ENCODE data around the gene SH3RF3.

The SH3RF3 gene

GRCh38 chr2:109244750-109245382 lies 115.9 kb downstream of the SH3RF3 start:
- DNase-seq, result no peak

- no peak for DNase-seq
These were observed 117.2 kb downstream of the SH3RF3 start for GRCh38 chr2:109246176-109246575.

- DNase-seq, result no peak
These were observed 117.6 kb downstream of the SH3RF3 start for GRCh38 chr2:109246616-109247015.

GRCh38 chr2:109247340-109247739 lies 118.3 kb downstream of the SH3RF3 start:
- DNase-seq, result no peak

DNA sequence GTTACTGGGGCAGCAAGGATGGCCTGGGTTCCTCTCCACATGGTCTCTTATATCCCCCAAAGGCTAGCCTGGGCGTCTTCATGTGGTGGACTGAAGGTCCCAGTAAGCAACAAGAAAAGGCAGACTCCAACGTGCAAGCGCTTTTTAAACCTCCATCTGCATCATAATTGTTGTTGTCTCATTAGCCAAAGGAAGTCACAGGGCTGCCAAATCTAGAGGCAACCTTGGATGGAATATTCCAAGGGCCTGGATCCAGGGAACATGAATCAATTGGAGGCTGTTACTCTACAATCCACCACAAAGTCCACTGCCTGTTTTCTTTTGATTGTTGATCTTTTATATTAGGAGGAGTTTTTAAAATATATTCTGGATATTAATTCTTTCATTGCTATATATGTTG lies 118.8 kb downstream of the SH3RF3 start:
- no peak for DNase-seq

DNA sequence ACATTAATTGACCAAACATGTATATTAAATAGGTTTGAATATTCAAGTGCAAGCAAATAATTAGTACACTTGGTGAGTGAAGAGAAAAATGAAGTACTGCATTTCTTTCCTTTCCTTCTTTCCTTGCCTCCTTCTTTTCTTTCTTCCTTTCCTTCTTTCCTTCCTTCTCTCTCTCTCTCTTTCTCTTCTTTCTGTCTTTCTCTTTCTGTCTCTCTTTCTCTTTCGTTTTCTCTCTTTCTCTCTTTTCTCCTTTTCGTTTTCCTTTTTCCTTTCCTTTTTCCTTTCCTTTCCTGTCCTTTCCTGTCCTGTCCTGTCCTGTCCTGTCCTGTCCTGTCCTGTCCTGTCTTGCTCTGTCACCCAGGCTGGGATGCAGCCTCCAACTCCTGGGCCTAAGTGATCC lies 119.6 kb downstream of the SH3RF3 start:
- no peak for DNase-seq

GRCh38 chr2:109253217-109253616 lies 124.2 kb downstream of the SH3RF3 start:
- no peak for DNase-seq

DNA sequence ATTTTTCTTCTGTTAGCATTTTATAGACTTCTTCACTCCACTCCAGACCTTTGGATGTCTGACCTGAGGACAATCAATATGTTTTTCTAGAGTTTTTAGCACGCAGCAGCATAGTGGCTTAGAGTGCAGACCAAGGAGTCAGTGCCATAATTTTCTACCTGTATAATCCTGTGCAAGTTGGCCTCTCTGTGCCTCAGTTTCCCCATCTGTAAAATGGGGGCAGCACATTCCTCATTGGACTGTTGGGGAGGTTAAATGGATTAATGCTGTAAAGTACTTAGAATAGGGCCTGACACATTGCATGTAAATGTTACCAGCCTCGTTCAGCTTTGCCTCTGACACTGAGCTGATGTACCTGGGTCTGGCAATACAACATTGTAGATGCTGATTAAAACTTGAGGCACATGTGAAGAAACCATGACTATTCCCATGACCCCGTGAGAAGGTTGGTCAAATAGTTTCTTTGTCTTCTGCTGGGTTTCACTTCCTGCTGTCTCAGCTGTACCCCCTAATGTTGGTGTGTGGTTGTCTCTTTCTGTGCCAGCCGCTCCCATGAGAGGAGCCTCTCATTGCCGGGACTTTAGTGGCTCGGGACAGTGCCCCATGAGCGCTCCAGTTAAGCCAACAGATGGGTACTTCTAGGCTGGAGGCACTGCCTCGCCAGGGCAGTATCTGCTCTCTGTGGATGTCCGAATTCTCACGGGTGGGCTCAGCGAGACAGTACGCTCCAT lies 125.3 kb downstream of the SH3RF3 start:
- no peak for DNase-seq

DNA sequence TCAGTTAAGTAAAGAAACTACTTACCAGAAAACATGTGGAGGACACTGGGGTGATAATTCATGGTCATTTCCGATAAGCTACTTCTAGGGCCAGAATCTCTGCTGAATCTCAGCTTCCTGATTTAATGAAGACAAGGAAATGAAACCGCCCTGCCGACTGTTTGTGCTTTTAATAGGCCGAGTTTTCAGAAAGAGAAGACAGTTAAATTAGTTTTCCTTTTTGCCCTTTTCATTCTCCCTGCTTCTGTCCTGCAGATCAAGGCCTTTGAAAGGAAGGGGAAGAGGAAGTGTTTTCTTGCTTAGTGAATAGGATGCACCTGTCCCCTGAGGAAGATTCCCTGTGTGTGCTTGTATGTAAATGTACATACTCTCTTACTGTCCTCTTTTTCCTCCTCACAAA lies 126.6 kb downstream of the SH3RF3 start:
- DNase-seq, result no peak

- no peak for DNase-seq
These were observed 127.1 kb downstream of the SH3RF3 start for GRCh38 chr2:109256111-109256510.

DNA sequence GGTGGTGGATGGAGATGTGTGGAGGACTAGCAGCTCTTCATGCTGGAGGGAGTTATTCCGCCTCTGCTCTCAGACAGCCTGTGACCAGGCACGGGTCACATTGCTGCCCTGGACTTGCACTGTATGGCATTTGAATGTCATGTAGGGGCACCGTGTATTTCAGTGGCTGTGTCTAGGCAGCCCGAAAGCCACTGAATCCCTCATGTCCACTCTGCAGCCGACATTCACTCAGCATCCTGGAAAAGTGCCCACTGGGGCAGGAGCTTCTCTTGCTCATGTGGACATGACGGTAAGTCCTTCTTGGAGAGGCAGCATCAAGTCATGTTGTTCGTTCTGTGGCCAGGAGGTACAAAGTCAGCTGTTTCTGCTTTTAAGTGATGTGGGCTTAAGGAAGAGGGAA lies 127.9 kb downstream of the SH3RF3 start:
- no peak for DNase-seq

DNA sequence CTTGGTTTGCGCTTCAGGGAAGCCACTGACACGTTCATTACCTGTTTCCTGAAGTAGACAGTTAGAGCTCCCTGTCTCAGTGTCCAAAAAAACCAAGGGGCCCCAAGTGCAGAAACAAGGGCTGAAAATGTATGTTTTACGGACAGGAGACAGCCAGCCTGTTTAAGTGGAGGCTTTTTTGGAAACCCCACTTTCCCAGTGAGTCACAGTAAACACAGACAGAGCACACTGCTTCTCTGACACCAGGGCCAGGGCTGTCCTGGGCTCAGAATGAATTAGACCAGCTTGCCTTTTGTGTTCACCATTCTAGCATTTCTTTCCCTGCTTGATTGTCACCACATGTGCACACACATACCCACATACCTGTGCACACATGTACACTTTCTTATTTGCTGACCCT lies 128.6 kb downstream of the SH3RF3 start:
- DNase-seq, result no peak

DNA sequence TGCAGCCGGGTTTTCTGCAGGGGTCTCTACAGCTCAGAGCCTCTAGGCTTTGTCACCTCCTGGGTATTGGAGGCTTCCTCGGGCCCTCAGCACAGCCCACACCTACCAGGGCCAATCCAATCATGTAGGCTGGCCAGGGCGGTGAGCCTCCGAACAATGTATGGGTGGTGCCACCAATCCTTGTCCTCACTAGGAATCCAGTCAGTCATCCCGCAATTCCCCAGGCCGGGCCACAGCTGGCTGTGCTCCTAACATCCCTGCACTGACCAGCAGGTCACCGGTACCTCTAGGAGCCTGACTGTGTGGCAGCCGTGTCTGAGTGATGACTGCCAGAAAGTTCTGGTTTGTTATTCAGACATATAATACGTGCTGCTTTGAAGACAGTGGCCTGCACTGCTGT lies 129.4 kb downstream of the SH3RF3 start:
- DNase-seq, result no peak

- DNase-seq, result no peak
These were observed 130.0 kb downstream of the SH3RF3 start for GRCh38 chr2:109258905-109259540.

- no peak for DNase-seq
These were observed 130.7 kb downstream of the SH3RF3 start for GRCh38 chr2:109259671-109260070.

- DNase-seq, result no peak
These were observed 131.3 kb downstream of the SH3RF3 start for GRCh38 chr2:109260116-109260855.

GRCh38 chr2:109260886-109261700 lies 132.1 kb downstream of the SH3RF3 start:
- DNase-seq, result peak; percentile 35

DNA sequence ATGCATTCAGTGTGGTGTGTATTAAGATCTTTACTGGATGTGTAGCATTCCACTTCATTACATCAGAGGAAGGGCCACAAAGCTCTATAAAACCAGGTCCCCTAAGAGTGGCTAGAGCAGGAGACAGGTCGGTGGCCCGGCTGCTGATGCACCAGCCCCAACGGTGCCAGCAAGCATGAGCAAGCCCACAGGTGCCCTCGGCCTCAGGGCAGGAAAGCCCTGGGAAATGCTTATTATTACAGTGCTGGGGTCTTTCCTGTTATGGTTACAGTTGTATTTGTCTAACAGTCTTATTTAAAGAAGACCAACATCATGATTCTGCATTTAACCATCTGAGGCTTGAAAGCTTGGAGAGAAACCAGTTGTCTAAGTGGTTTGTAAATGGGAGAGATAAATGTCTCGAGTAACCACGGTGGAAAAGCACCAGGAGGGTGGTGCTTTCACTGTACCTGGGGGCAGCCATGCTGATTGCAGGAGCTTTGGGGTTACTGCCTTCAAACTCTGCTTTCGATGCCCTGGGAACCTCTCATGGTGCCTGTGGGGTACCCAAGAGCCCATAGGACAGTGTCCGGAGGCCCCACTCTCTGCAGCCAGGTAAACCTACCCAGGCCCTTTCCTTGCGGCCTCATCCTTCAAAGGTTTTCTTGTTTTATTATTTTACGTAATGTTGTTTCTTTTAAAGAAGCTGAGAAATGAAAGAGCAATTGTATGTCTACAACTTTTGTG lies 133.1 kb downstream of the SH3RF3 start:
- no peak for DNase-seq

- DNase-seq, result peak; percentile 33
These were observed 135.8 kb downstream of the SH3RF3 start for GRCh38 chr2:109264595-109265328.

GRCh38 chr2:109265369-109265768 lies 136.4 kb downstream of the SH3RF3 start:
- DNase-seq, result no peak

- DNase-seq, result no peak
These were observed 136.9 kb downstream of the SH3RF3 start for GRCh38 chr2:109265953-109266352.
